Mammary epithelial cell (primary cell): Measurements from ENCODE around the gene NR4A1.

Source experiments
- EZH2 ChIP-seq: IDR thresholded peaks from 2 replicates; pipeline ENCODE4 v1.6.1; 2012; ENCODE audit warnings: low read length, inconsistent platforms, borderline replicate concordance
- TF ChIP-seq, protein P1 (sequence below), 2 donors: IDR thresholded peaks in 1 of 2; conservative IDR thresholded peaks in 1 of 2; 2 replicates each; pipeline ENCODE4 v1.5.1; 2011 to 2012; ENCODE audit warnings: inconsistent platforms in 2 of 2, low read length in 2 of 2, mild to moderate bottlenecking in 2 of 2, control low read depth in 1 of 2, low read depth in 1 of 2; ENCODE audit not compliant: insufficient read depth in 1 of 2; ENCODE audit errors: extremely low read depth in 1 of 2

- TF ChIP-seq, protein P1, sequence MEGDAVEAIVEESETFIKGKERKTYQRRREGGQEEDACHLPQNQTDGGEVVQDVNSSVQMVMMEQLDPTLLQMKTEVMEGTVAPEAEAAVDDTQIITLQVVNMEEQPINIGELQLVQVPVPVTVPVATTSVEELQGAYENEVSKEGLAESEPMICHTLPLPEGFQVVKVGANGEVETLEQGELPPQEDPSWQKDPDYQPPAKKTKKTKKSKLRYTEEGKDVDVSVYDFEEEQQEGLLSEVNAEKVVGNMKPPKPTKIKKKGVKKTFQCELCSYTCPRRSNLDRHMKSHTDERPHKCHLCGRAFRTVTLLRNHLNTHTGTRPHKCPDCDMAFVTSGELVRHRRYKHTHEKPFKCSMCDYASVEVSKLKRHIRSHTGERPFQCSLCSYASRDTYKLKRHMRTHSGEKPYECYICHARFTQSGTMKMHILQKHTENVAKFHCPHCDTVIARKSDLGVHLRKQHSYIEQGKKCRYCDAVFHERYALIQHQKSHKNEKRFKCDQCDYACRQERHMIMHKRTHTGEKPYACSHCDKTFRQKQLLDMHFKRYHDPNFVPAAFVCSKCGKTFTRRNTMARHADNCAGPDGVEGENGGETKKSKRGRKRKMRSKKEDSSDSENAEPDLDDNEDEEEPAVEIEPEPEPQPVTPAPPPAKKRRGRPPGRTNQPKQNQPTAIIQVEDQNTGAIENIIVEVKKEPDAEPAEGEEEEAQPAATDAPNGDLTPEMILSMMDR (conservative IDR thresholded peaks at IDR 0.05 in 1 of 2, IDR thresholded peaks at IDR 0.05 in 1 of 2; ENCODE audit: extremely low read depth in 1 of 2, insufficient read depth in 1 of 2, low read depth in 1 of 2, low read length in 2 of 2), result no peak
- TF ChIP-seq EZH2, result no peak
Measured at GRCh38 chr12:52041695-52042123, 9.5 kb upstream of the NR4A1 start.
